Body of pancreas (tissue), 4 donors: ENCODE data around the gene CHCHD6.

Experiments used
- POLR2A ChIP-seq, 3 donors: fragments of 450-650 bp; IDR thresholded peaks; one replicate each; pipeline ENCODE4 v1.6.1; 2016; ENCODE audit warnings: antibody characterized with exemption in 3 of 3, mild to moderate bottlenecking in 2 of 3
- TF ChIP-seq, protein P1 (sequence below), 7 experiments: fragments of 450-650 bp in 4 of 7; fragments of 200-600 bp in 3 of 7; sonication (generic) in 3 of 7; IDR thresholded peaks; one replicate each; pipeline ENCODE4 v1.5.1; 2016 to 2019; ENCODE audit warnings: antibody characterized with exemption in 7 of 7

DNA sequence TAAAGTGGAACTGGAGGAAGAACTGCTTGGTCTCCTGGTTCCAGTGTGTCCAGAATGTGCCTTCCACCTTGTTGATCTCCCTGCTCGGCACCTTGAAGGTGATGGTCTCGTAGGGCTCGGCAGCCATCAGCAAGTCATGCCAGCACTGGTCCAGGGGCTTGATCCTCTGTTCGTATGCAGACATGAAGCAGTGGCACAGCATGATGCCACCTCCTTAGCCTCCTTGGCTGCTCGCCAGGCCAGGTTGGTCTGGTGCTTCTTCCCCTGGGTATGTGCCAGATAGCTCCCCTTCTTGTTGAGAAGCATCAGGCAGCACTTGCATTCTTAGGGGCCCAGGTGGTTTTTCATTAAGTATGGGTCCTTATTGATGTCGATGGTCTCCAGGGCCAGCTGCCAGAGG lies 31.3 kb upstream of the CHCHD6 start:
- TF ChIP-seq, protein P1, sequence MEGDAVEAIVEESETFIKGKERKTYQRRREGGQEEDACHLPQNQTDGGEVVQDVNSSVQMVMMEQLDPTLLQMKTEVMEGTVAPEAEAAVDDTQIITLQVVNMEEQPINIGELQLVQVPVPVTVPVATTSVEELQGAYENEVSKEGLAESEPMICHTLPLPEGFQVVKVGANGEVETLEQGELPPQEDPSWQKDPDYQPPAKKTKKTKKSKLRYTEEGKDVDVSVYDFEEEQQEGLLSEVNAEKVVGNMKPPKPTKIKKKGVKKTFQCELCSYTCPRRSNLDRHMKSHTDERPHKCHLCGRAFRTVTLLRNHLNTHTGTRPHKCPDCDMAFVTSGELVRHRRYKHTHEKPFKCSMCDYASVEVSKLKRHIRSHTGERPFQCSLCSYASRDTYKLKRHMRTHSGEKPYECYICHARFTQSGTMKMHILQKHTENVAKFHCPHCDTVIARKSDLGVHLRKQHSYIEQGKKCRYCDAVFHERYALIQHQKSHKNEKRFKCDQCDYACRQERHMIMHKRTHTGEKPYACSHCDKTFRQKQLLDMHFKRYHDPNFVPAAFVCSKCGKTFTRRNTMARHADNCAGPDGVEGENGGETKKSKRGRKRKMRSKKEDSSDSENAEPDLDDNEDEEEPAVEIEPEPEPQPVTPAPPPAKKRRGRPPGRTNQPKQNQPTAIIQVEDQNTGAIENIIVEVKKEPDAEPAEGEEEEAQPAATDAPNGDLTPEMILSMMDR (IDR thresholded peaks at IDR 0.05): no peak
- TF ChIP-seq POLR2A (IDR thresholded peaks at IDR 0.05): no peak
